Tibial artery (tissue), 4 donors: ENCODE measurements around the gene SNRPN.
A peak's percentile ranks its signal among the peaks of the same experiment; 100 is the strongest.

Experiments used
- DNase-seq, 2 donors: peaks; one replicate each; pipeline ENCODE4 v3.0.0-alpha.2; 2019
- H3K27ac ChIP-seq, 2 donors: fragments of 200-600 bp; sonication (generic) in 1 of 2; 1 replicate in 1 of 2; 2 replicates in 1 of 2; pipeline ENCODE4 v1.5.1; 2018 to 2019; ENCODE audit warnings: mild to moderate bottlenecking in 1 of 2
- H3K27me3 ChIP-seq, 2 donors: fragments of 200-600 bp; sonication (generic) in 1 of 2; one replicate each; pipeline versions ENCODE4 v1.5.1 to v1.6.0; 2016 to 2019
- H3K36me3 ChIP-seq, 3 donors: fragments of 200-600 bp; sonication (generic) in 2 of 3; one replicate each; pipeline ENCODE4 v1.5.1; 2016 to 2019; ENCODE audit warnings: mild to moderate bottlenecking in 2 of 3
- H3K4me1 ChIP-seq, 4 donors: fragments of 200-600 bp; sonication (generic) in 2 of 4; 1 replicate in 3 of 4; 2 replicates in 1 of 4; pipeline ENCODE4 v1.5.1; 2016 to 2019
- H3K4me3 ChIP-seq, 2 donors: fragments of 200-600 bp; sonication (generic) in 1 of 2; 1 replicate in 1 of 2; 2 replicates in 1 of 2; pipeline ENCODE4 v1.5.1; 2018 to 2019; ENCODE audit warnings: mild to moderate bottlenecking in 2 of 2
- H3K9me3 ChIP-seq, 3 donors: fragments of 200-600 bp; sonication (generic) in 1 of 3; one replicate each; pipeline ENCODE4 v1.5.1; 2016 to 2019
- CTCF ChIP-seq, 2 experiments: fragments of 200-600 bp in 1 of 2; fragments of 450-650 bp in 1 of 2; IDR thresholded peaks; one replicate each; pipeline ENCODE4 v1.5.1; 2017 to 2019; ENCODE audit warnings: antibody characterized with exemption in 2 of 2, mild to moderate bottlenecking in 1 of 2, moderate library complexity in 1 of 2
- intact Hi-C: fragments of 100-400 bp; cut with DNase I; formaldehyde crosslinking; loops from one replicate; pipeline ENCODE4 v1.15.0; 2023; ENCODE audit warnings: low total_unique reads

Gene SNRPN

DNA sequence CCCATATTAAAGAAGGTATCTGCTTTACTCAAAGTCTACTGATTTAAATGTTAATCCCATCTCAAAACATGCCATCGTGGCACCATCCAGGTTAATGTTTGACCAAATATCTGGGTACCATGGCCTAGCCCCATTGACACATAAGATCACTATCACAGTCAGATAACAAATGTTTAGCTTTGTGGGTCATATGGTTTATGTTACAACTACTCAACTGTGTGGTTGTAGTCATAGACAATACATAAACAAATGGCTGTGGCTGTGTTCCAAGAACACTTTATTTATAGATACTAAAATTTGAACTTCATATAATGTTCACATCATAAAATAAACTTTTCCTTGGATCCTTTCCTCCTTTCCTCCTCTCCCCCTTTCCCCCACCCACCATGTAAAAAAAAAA, 9.8 kb upstream of the SNRPN start:
- TF ChIP-seq CTCF (IDR thresholded peaks at IDR 0.05), result no peak
- H3K36me3 ChIP-seq, result no peaks in the 10 kb centered on the region
- no peaks in the 10 kb centered on the region for H3K27me3 ChIP-seq
- intact Hi-C loops, result no loop called here
- no peak for DNase-seq
- peaks cover 0 to 22% (median 6%) of the 10 kb centered on the region in 4 donors for H3K4me1 ChIP-seq
- no peak overlapping the region for H3K4me3 ChIP-seq
- no peak overlapping the region for H3K27ac ChIP-seq
- H3K9me3 ChIP-seq, result no peaks in the 10 kb centered on the region

GRCh38 chr15:24945711-24946110, 9.1 kb upstream of the SNRPN start:
- no peaks in the 10 kb centered on the region for H3K36me3 ChIP-seq
- TF ChIP-seq CTCF (IDR thresholded peaks at IDR 0.05), result no peak
- no peak overlapping the region for H3K27ac ChIP-seq
- H3K4me3 ChIP-seq, result no peak overlapping the region
- intact Hi-C loops, result no loop called here
- peaks cover 0 to 22% (median 6%) of the 10 kb centered on the region in 4 donors for H3K4me1 ChIP-seq
- no peaks in the 10 kb centered on the region for H3K9me3 ChIP-seq
- no peaks in the 10 kb centered on the region for H3K27me3 ChIP-seq
- no peak for DNase-seq

DNA sequence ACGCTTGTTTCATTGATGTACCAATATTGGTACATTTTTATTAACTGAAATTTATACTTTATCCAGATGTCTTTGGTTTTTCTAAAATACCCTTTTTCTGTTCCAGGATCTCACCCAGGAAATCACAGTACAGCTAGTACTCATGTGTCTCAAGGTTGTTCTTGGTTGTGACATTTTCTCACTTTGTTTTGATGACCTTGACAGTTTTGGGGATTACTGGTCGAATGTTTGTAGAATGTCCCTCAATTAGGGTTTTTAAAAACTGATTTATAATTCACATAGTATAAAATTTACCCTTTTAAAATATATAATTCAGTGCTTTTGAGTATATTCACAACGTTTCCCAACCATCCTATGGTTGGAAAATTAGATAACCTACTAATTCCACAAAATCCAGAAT, 6.3 kb upstream of the SNRPN start:
- intact Hi-C loops, result no loop called here
- Histone ChIP-seq H3K9me3 (no peaks in the 10 kb centered on the region), H3K27me3 (no peaks in the 10 kb centered on the region), H3K4me3 (no peak overlapping the region), H3K4me1 (peaks cover 0 to 22% (median 6%) of the 10 kb centered on the region in 4 donors), H3K27ac (no peak overlapping the region), H3K36me3 (no peaks in the 10 kb centered on the region)
- TF ChIP-seq CTCF (IDR thresholded peaks at IDR 0.05), result no peak
- DNase-seq, result no peak

DNA sequence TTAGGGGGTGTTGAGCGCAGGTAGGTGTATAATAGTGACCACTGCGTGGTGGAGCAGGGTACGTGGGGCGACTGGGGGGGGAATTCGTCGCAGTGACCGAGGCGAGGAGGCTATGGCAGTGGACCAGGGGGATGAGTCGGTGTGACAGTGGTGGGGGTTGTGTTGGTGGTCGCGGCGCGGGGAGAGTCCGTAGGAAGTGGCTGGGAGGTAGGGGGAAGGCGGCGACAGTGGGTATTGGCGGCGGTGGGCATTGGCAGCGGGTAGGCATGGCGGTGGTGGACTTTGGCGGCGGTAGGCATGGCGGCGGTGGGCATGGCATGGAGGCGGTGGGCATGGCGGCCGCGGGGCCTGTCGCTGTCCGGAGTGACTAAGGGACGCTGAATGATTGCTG, 739 bp downstream of the SNRPN start:
- Histone ChIP-seq H3K4me1 (no peaks in the 10 kb centered on the region), H3K4me3 (peak overlapping the region; percentile 74 to 85), H3K27me3 (no peaks in the 10 kb centered on the region), H3K9me3 (peaks cover 0 to 3% (median 0%) of the 10 kb centered on the region in 3 donors), H3K36me3 (no peaks in the 10 kb centered on the region), H3K27ac (peak overlapping the region; percentile 88)
- intact Hi-C loops, result no loop called here
- TF ChIP-seq CTCF (IDR thresholded peaks at IDR 0.05), result no peak
- peak in 1 of 2 donors; percentile 68 for DNase-seq

DNA sequence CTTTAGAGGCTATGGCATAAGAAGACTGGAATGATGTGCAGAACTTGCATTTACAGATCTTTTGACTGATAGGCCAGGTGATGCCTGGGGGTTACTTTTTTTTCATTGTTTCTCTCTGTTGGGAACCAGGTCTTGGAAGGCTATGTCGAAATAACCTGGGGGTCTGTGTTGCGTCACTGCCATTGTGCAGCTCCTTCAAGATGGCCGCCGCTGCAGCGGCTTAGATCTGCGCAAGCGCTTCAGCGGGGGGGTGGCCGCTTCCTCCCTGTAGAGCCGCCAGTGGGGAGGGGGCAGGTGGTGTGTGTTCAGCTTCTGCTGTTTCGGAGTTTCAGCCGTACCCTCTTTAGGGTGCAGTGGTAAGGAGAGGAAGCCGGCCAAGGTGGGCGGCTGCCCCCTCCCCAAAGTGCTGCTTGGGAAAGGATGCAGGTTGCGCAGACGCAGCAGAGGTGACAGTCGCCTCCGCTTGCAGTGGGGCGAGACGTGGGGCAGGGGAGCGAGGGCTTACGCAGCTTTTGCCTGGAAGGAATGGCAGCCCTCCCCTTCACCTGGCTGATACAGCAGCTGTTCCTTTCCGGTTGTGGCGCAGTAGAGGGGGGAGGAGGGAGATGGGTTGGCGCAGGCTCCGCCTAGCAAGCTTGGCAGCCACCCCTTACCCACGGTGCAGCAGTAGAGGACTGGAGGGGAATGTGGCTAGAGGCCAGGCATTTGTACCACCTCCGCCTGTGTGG, 1.5 kb downstream of the SNRPN start:
- intact Hi-C loops, result no loop called here
- no peak for TF ChIP-seq CTCF (IDR thresholded peaks at IDR 0.05)
- Histone ChIP-seq H3K27me3 (no peaks in the 10 kb centered on the region), H3K4me3 (peak overlapping the region; percentile 74 to 85), H3K36me3 (no peaks in the 10 kb centered on the region), H3K4me1 (peaks cover 0 to 2% (median 0%) of the 10 kb centered on the region in 4 donors), H3K27ac (peak overlapping the region; percentile 88), H3K9me3 (peaks cover 0 to 3% (median 0%) of the 10 kb centered on the region in 3 donors)
- DNase-seq, result peak; percentile 60 to 84
